CD4-positive, alpha-beta T cell treated with Interleukin-21 for 1 hour (primary cell): ENCODE measurements around the gene CNOT6L.

Experiments used
- DNase-seq: peaks from one replicate; pipeline ENCODE4 v3.0.0-alpha.2; 2020

Gene CNOT6L

DNA sequence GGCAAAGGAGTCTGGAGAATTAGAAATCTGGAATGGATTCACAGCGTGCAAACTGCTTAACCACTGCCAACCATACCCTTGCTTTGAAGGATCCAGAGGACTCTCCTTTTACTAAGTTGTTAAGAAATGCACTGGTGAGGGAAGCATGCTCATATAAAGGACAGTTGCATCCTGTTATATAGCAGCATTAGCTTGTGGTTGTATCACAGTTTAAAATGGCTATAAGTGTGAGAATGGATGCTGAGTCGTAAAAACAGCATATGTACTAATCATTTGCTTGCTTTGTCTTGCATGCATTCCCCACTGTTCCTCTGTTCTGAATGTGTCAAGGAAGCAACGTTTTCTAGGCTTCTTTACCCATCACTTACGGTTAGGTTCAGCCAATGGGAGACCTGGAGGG lies 112.5 kb downstream of the CNOT6L start:
- no peak for DNase-seq

DNA sequence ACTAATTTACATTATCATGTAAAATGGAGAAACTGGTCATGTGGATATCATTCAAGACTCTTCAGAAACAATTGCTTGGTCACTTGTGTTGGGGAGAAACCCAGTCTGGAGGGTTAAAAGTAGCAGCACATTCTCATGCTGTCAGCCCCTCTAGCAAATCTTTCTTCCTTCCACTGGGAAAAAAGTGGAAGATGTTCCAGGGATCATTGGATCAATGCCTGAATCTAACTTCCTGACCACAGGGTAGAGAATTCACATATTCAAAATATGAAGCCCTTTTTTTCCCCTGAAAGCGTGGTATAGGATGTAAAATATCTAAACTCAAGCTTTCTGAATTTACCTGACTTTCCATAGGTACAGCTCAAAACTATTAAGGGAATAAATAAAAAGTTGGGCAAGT lies 115.5 kb downstream of the CNOT6L start:
- no peak for DNase-seq

DNA sequence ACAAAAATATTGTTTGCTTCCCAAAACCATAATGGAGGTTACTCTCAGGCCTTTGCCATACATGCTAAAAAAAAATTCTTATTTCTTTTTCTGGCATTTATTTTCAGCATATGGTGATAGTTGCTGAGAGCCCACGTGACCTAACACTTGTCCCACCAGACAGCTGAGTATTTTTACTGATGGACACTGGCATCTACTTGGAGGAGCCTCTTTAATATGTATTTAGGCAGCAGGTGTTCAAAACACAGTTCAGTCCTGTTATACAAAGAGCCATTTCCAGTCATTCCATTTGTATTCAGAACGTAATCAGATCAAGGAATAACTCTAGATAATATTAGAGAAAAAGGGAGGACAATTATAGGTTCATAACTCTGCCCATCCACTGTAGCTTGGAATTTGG lies 118.0 kb downstream of the CNOT6L start:
- no peak for DNase-seq

DNA sequence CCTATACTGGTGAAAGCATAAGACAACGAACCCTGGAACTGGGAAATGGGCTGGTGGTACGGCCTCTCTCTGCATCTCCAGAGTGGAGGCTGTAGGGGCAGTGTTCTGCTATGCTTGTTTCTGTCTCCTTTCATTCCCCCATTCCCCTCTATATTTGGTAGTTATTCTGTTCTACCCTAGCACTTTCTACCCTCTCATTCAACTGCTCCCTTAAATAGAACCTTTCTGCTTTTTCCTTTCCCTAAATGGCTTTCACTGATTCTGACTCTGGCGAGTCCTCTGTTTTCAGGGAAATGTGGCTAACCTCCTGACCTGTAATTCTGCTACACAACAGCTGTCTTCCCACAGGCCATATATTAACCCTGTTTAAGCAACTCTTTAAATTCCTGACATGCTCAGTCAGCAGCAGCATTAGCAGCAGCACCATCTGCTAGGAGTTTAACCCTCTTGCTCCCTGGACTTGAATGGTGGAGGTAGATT lies 119.4 kb downstream of the CNOT6L start:
- DNase-seq: no peak

DNA sequence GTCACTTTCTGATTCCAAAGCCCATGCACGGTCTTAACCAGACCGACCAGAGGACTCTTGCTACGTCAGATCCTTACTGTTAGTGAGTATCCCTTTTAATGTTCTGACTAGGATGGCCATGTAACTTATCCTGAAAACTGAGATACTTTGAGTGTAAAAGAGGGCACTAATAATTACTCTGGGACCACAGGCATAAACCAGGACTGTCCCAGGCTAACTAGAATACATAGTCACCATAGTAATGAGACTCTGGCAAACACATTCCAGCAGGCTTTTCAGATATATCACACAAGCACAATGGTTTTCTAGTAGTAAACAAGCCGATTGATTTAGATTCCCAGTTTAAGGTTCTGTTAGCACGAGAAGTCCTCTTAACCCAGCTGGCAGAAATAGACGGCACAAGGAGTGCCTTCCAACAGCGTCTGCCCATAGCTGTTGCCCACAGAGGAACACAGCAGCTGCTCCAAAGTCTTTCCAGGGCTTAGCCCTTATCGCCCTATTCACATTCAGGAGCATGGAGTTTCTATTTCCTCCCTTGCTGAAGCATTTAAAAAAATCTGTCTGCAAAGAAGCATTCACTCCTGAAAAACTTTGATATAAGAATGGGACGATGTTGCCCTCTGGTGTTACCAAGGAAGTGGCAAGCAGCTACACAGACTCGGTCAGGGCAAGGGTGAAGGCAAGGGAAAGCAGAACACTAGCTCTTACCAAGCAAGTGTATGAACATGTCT lies 121.1 kb downstream of the CNOT6L start:
- no peak for DNase-seq

DNA sequence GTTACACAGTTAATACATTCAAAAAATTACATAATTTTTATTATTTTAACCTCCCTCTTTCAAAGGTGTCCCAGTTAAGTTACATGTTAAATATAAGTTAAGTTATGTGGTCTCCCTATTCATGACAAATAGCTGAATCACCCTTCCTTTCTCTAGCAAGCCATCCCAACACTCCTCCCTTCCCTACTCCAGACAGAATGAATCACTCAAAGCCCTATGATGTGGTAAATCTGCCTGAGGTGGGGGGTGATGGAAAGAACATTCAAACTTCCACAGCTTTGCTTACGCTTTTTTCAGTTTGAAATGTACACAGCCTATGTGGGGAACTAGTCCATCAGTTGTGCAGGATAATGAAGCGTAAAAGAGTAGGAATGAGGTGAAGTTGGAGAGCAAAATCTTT lies 123.4 kb downstream of the CNOT6L start:
- DNase-seq: no peak

DNA sequence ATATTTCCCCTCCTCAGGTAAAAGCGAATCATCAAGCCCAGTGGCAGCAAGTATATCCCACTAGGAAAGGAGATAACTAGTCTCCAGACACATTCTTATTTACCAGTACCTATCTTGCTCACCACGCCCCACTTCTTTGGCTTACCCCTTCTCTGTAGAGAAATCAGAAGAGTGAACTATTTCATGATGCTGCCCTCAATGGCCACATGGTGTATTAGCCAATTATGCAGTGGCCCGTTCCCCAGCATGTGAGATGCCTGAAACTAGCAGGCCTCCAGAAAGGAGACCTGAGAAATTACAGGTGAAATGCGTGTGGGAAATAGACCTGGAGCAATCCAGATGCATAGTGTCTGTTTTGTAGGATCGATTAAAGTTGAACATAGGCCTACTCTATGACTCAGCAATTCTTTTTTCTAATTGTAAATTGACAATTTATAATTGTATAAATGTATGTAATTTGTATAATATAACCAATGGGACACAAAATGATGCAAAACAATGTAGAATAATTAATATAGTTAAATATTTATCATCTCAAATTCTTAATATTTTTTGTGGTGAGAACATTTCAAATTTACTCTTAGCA lies 126.2 kb downstream of the CNOT6L start:
- DNase-seq: no peak

DNA sequence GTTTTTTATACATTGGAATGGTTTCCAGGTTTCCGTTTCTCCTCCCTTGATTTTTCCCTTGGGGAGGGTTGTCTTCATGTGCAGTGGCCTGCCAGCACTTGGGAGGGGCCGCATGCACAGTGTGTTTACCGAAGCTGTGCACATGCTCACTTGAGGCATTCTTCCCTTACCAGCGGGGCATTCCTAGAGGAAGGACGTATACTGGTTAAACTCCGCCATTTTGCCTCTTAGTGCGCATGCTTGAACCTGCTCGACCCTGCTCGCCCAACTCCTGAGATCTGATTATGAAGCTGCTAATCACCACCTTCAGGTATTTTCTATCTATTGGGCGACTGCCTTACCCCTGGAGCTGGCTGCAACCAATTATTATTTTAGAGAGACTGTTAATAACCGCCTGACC lies 137.4 kb downstream of the CNOT6L start:
- DNase-seq: no peak

DNA sequence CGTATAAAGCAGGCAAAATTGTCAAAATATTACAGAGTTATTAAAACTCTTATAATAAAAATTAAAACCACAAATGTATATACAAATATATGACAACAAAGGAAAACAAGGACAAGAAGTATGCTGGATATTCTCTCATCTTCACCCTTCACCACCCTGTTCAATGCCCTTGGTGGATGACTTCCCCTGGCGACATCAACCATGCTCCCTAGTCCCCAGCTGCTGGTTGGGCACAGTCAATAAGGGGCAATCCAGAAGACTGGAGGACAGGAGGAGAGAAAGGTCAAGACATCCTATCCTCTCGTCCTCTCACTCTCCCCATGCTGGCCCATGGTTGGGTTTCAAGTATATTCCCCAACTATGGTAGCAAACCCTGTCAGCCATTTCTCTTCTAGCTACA lies 142.3 kb downstream of the CNOT6L start:
- DNase-seq: no peak

DNA sequence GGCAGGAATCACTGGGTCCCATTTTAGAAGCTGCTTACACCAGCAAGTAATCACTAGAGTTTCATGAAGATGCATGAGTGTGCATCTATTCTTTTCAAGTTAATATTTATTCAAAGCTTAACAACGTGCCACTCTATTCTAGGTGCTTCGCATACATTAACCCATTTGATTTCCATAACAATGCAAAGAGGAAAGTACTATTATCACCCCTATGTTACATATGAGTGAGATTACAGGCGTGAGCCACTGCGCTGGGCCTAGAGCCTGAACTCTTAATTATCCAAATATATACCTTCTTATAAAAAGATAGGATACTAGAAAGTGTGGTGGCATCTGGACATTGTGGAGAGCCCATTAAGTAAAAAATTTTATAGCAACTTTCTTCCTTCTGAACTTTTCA lies 148.1 kb downstream of the CNOT6L start:
- no peak for DNase-seq

DNA sequence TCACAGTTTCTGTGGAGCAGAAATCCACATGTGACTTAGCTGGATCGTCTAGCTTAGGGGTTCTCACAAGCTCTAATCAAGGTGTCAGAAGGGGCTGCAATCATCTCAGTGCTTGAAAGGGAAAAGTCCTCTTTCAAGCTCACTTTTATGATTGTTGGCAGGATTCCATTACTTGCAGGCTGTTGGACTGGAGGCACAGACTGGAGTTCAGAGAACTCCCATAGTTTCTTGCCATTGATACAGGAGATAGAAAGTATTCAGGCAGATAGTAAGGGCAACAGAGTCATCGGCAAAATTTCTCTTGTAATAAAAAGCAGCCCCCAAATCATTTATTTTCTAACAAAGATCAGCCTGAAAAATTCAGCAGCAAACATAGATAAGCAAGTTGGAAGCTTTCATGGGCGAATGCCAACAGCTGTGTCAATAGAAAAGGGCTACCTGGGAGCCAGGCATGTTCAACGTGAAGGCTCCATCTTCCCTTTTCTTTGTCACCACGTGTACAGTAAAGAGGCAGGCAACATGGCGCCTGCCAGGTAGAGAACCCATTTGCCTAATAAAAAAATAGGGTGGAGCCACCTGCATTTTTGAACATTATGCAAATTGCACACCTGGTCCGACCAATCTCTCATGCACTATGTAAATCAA lies 149.1 kb downstream of the CNOT6L start:
- DNase-seq: no peak

DNA sequence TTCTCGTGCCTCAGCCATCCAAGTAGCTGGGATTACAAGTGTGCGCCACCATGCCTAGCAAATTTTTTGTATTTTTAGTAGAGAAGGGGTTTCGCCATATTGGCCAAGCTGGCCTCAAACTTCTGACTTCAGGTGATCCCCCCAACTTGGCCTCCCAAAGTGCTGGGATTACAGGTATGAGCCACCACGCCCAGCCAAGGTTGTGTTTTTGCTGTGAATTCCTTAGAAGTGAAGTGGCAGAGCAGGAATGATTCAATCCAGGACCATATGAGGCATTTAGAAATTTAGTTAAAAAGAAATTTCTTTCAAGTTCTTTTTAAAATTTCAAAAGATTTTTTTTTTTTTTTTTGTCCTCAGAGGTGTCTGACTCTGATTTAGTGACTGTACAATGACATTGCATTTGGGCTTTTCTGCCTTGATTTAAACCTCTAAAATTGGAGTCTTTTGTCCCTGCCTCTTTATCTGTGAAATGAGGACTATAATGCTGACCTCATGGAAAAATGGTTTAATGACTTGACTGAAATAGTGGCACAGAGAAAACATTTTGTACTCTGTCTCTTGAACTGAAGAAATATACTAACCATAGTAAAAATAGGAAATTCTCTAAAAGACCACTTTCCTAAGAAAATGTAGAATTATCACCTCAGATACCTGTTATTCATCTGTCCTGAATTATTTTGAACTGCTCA lies 153.6 kb downstream of the CNOT6L start:
- no peak for DNase-seq
